ENCODE results near the gene GM2A. TPM values are rescaled to one million over a fixed set of nuclear protein-coding genes. Genes with fewer than 3 reads are reported as not detected.

The GM2A gene
- total RNA-seq, 2 experiments from 2014 or later: 15.9 to 19.5 TPM

- Mint-ChIP-seq H3K36me3 (ENCODE audit: low read depth) (peaks cover 75% of the 10 kb centered on the region), H3K4me3 (no peak overlapping the region), H3K9me3 (no peaks in the 10 kb centered on the region), H3K27me3 (no peaks in the 10 kb centered on the region), H3K27ac (peak overlapping the region; percentile 73), H3K4me1 (peaks cover 84% of the 10 kb centered on the region)
- DNase-seq: no peak
- ChIA-PET CTCF (no interaction called here), POLR2A (no interaction called here)
These were observed 33.2 kb upstream of the GM2A start for GRCh38 chr5:151219789-151220188.

GRCh38 chr5:151221574-151221973, 31.4 kb upstream of the GM2A start:
- ChIA-PET POLR2A (interaction anchor here (0.7 kb wide), 1 partner anchor 438 kb away, joined by 3 read pairs; no protein-coding TSS in a partner anchor), CTCF (interaction anchor here (0.8 to 3.0 kb wide), 6 partner anchors 9 to 57 kb away, joined by 3 to 12 read pairs (median 4); no protein-coding TSS in a partner anchor)
- H3K36me3 Mint-ChIP-seq (ENCODE audit: low read depth): peaks cover 59% of the 10 kb centered on the region
- peak overlapping the region; percentile 82 for H3K4me3 Mint-ChIP-seq
- peak overlapping the region; percentile 88 for H3K27ac Mint-ChIP-seq
- no peaks in the 10 kb centered on the region for H3K9me3 Mint-ChIP-seq
- no peak for DNase-seq
- H3K4me1 Mint-ChIP-seq: peaks cover 73% of the 10 kb centered on the region
- no peaks in the 10 kb centered on the region for H3K27me3 Mint-ChIP-seq

GRCh38 chr5:151222054-151222789, 30.8 kb upstream of the GM2A start:
- ChIA-PET CTCF (interaction anchor here (0.6 to 3.1 kb wide), 11 partner anchors 9 to 96 kb away, joined by 3 to 25 read pairs (median 5); no protein-coding TSS in a partner anchor), POLR2A (interaction anchor here (0.7 to 2.9 kb wide), 3 partner anchors 9 to 438 kb away, joined by 3 to 12 read pairs (median 8); no protein-coding TSS in a partner anchor)
- peaks cover 53% of the 10 kb centered on the region for H3K36me3 Mint-ChIP-seq (ENCODE audit: low read depth)
- DNase-seq: no peak
- peak overlapping the region; percentile 82 for H3K4me3 Mint-ChIP-seq
- H3K27me3 Mint-ChIP-seq: no peaks in the 10 kb centered on the region
- peaks cover 67% of the 10 kb centered on the region for H3K4me1 Mint-ChIP-seq
- H3K27ac Mint-ChIP-seq: peak overlapping the region; percentile 88
- no peaks in the 10 kb centered on the region for H3K9me3 Mint-ChIP-seq

GRCh38 chr5:151222790-151223446, 30.1 kb upstream of the GM2A start:
- ChIA-PET CTCF (interaction anchor here (0.6 to 3.1 kb wide), 8 partner anchors 9 to 96 kb away, joined by 3 to 25 read pairs (median 8); no protein-coding TSS in a partner anchor), POLR2A (interaction anchor here (0.5 to 2.9 kb wide), 4 partner anchors 9 to 527 kb away, joined by 3 to 12 read pairs (median 6); no protein-coding TSS in a partner anchor)
- peaks cover 46% of the 10 kb centered on the region for H3K36me3 Mint-ChIP-seq (ENCODE audit: low read depth)
- DNase-seq: peak; percentile 65
- no peaks in the 10 kb centered on the region for H3K27me3 Mint-ChIP-seq
- peaks cover 60% of the 10 kb centered on the region for H3K4me1 Mint-ChIP-seq
- peak overlapping the region; percentile 82 for H3K4me3 Mint-ChIP-seq
- H3K27ac Mint-ChIP-seq: peak overlapping the region; percentile 88
- H3K9me3 Mint-ChIP-seq: peaks cover under 1% of the 10 kb centered on the region

GRCh38 chr5:151223447-151224264, 29.3 kb upstream of the GM2A start, which contains the start of gene CCDC69:
Gene CCDC69 (minus strand): TSS chr5:151224092. CDS start chr5:151223970, 122 bp downstream.
- peaks cover 53% of the 10 kb centered on the region for H3K4me1 Mint-ChIP-seq
- POLR2A ChIA-PET: interaction anchor here (0.6 to 2.9 kb wide), 6 partner anchors 10 to 37 kb away, joined by 3 to 12 read pairs (median 4); partner anchors contain the start of gene GM2A

GRCh38 chr5:151224372-151224771, 28.6 kb upstream of the GM2A start:
- POLR2A ChIA-PET: interaction anchor here (0.6 to 2.9 kb wide), 4 partner anchors 11 to 28 kb away, joined by 3 to 12 read pairs (median 6); partner anchors contain the start of gene GM2A
- Mint-ChIP-seq H3K9me3 (peaks cover 3% of the 10 kb centered on the region), H3K4me1 (peaks cover 45% of the 10 kb centered on the region), H3K27ac (peak overlapping the region; percentile 88), H3K4me3 (peak overlapping the region; percentile 82), H3K27me3 (no peaks in the 10 kb centered on the region), H3K36me3 (ENCODE audit: low read depth) (peaks cover 32% of the 10 kb centered on the region)
- DNase-seq: no peak
- CTCF ChIA-PET: interaction anchor here (0.7 to 3.1 kb wide), 8 partner anchors 8 to 60 kb away, joined by 3 to 25 read pairs (median 8); no protein-coding TSS in a partner anchor

More at GRCh38 chr5:151223447-151224264, 29.3 kb upstream of the GM2A start, which contains the start of gene CCDC69:
- H3K36me3 Mint-ChIP-seq (ENCODE audit: low read depth): peaks cover 39% of the 10 kb centered on the region
- no peaks in the 10 kb centered on the region for H3K27me3 Mint-ChIP-seq
- peak; percentile 58 for DNase-seq
- H3K4me3 Mint-ChIP-seq: peak within 1 kb of the TSS; percentile 82
- peaks cover 3% of the 10 kb centered on the region for H3K9me3 Mint-ChIP-seq
- CTCF ChIA-PET: interaction anchor here (1.1 to 3.1 kb wide), 7 partner anchors 9 to 59 kb away, joined by 3 to 25 read pairs (median 12); no protein-coding TSS in a partner anchor
- H3K27ac Mint-ChIP-seq: peak within 1 kb of the TSS; percentile 88

- H3K4me3 Mint-ChIP-seq: peak overlapping the region; percentile 20
- no peaks in the 10 kb centered on the region for H3K27me3 Mint-ChIP-seq
- H3K4me1 Mint-ChIP-seq: peaks cover 38% of the 10 kb centered on the region
- peaks cover 3% of the 10 kb centered on the region for H3K9me3 Mint-ChIP-seq
- CTCF ChIA-PET: interaction anchor here (0.6 to 3.1 kb wide), 5 partner anchors 11 to 27 kb away, joined by 3 to 25 read pairs (median 3); no protein-coding TSS in a partner anchor
- H3K36me3 Mint-ChIP-seq (ENCODE audit: low read depth): peaks cover 27% of the 10 kb centered on the region
- DNase-seq: no peak
- H3K27ac Mint-ChIP-seq: no peak overlapping the region
- POLR2A ChIA-PET: interaction anchor here (2.9 kb wide), 1 partner anchor 13 kb away, joined by 12 read pairs; no protein-coding TSS in a partner anchor
These were observed 27.9 kb upstream of the GM2A start for GRCh38 chr5:151225071-151225470.

GRCh38 chr5:151225475-151225874, 27.5 kb upstream of the GM2A start:
- DNase-seq: no peak
- Mint-ChIP-seq H3K4me3 (no peak overlapping the region), H3K4me1 (peaks cover 34% of the 10 kb centered on the region), H3K36me3 (ENCODE audit: low read depth) (peaks cover 23% of the 10 kb centered on the region), H3K9me3 (peaks cover 3% of the 10 kb centered on the region), H3K27me3 (no peaks in the 10 kb centered on the region), H3K27ac (no peak overlapping the region)
- ChIA-PET CTCF (interaction anchor here (0.6 to 3.1 kb wide), 2 partner anchors 12 to 13 kb away, joined by 3 to 25 read pairs; no protein-coding TSS in a partner anchor), POLR2A (no interaction called here)

- ChIA-PET POLR2A (interaction anchor here (0.7 kb wide), 1 partner anchor 15 kb away, joined by 3 read pairs; no protein-coding TSS in a partner anchor), CTCF (interaction anchor here (0.7 to 3.3 kb wide), 3 partner anchors 10 to 101 kb away, joined by 3 to 11 read pairs (median 8); no protein-coding TSS in a partner anchor)
- no peaks in the 10 kb centered on the region for H3K36me3 Mint-ChIP-seq (ENCODE audit: low read depth)
- no peak for DNase-seq
- H3K27ac Mint-ChIP-seq: no peak overlapping the region
- no peaks in the 10 kb centered on the region for H3K27me3 Mint-ChIP-seq
- peaks cover 3% of the 10 kb centered on the region for H3K9me3 Mint-ChIP-seq
- no peak overlapping the region for H3K4me3 Mint-ChIP-seq
- peaks cover 11% of the 10 kb centered on the region for H3K4me1 Mint-ChIP-seq
These were observed 25.0 kb upstream of the GM2A start for GRCh38 chr5:151227918-151228447.

- POLR2A ChIA-PET: no interaction called here
- Mint-ChIP-seq H3K36me3 (ENCODE audit: low read depth) (no peaks in the 10 kb centered on the region), H3K4me3 (no peak overlapping the region), H3K4me1 (peaks cover 17% of the 10 kb centered on the region), H3K27me3 (no peaks in the 10 kb centered on the region), H3K9me3 (peaks cover 3% of the 10 kb centered on the region), H3K27ac (no peak overlapping the region)
- no peak for DNase-seq
- CTCF ChIA-PET: interaction anchor here (0.7 to 3.3 kb wide), 5 partner anchors 9 to 35 kb away, joined by 3 to 19 read pairs (median 8); no protein-coding TSS in a partner anchor
These were observed 24.0 kb upstream of the GM2A start for GRCh38 chr5:151228986-151229385.

GRCh38 chr5:151230048-151230680, 22.8 kb upstream of the GM2A start:
- DNase-seq: no peak
- H3K27me3 Mint-ChIP-seq: no peaks in the 10 kb centered on the region
- H3K9me3 Mint-ChIP-seq: peaks cover 3% of the 10 kb centered on the region
- no peaks in the 10 kb centered on the region for H3K36me3 Mint-ChIP-seq (ENCODE audit: low read depth)
- POLR2A ChIA-PET: no interaction called here
- CTCF ChIA-PET: interaction anchor here (0.5 to 3.3 kb wide), 6 partner anchors 8 to 1685 kb away, joined by 3 to 19 read pairs (median 6); no protein-coding TSS in a partner anchor
- peaks cover 20% of the 10 kb centered on the region for H3K4me1 Mint-ChIP-seq
- H3K4me3 Mint-ChIP-seq: no peak overlapping the region
- no peak overlapping the region for H3K27ac Mint-ChIP-seq
